CD4-positive, alpha-beta memory T cell (primary cell): ENCODE measurements around the gene NDOR1. TPM values are rescaled to one million over a fixed set of nuclear protein-coding genes. Genes with fewer than 3 reads are reported as not detected.
A peak's percentile ranks its signal among the peaks of the same experiment; 100 is the strongest.

Source experiments
- CTCF ChIA-PET: fragments of 350-600 bp; sonication (Branson Sonifier 250); formaldehyde crosslinking; loops from one replicate; lab custom pipeline; 2021; ENCODE audit warnings: inconsistent platforms; ENCODE audit not compliant: partially characterized antibody; lab: Charles Lee
- POLR2A ChIA-PET: fragments of 350-600 bp; sonication (Branson Sonifier 250); formaldehyde crosslinking; loops from one replicate; lab custom pipeline; 2021; ENCODE audit not compliant: partially characterized antibody; lab: Charles Lee
- DNase-seq, 5 donors: peaks; one replicate each; pipeline versions ENCODE4 v3.0.0 to v3.0.0-alpha.2; 2020 to 2022; ENCODE audit warnings: mixed read lengths in 1 of 5
- H3K27ac ChIP-seq: one replicate; pipeline ENCODE4 v1.7.0; 2013; ENCODE audit warnings: low read depth, low read length
- H3K27me3 ChIP-seq: 2 replicates; pipeline ENCODE4 v1.7.0; 2013; ENCODE audit warnings: mild to moderate bottlenecking, low read length, moderate library complexity; ENCODE audit not compliant: insufficient read depth
- H3K36me3 ChIP-seq: 2 replicates; pipeline ENCODE4 v1.7.0; 2013; ENCODE audit warnings: mild to moderate bottlenecking, low read length, moderate library complexity; ENCODE audit not compliant: insufficient read depth
- H3K4me1 ChIP-seq: 2 replicates; pipeline ENCODE4 v1.7.0; 2013; ENCODE audit warnings: mild to moderate bottlenecking, low read length, moderate library complexity; ENCODE audit not compliant: insufficient read depth
- H3K4me3 ChIP-seq, 2 donors: one replicate each; pipeline ENCODE4 v1.7.0; 2013; ENCODE audit warnings: low read length in 2 of 2, mild to moderate bottlenecking in 1 of 2
- H3K9me3 ChIP-seq, 2 donors: one replicate each; pipeline ENCODE4 v1.7.0; 2013; ENCODE audit warnings: low read length in 2 of 2, control low read depth in 1 of 2; ENCODE audit not compliant: control insufficient read depth in 1 of 2
- H3K27ac Mint-ChIP-seq, 7 donors: one replicate each; pipeline ENCODE4 v1.8.0; 2020 to 2021; ENCODE audit warnings: mixed read lengths in 7 of 7, mild to moderate bottlenecking in 6 of 7, inconsistent platforms in 3 of 7, moderate library complexity in 3 of 7
- H3K27me3 Mint-ChIP-seq, 2 donors: one replicate each; pipeline ENCODE4 v1.8.0; 2020 to 2021; ENCODE audit warnings: mixed read lengths in 2 of 2
- H3K36me3 Mint-ChIP-seq, 2 donors: one replicate each; pipeline ENCODE4 v1.8.0; 2020 to 2021; ENCODE audit warnings: mixed read lengths in 2 of 2, inconsistent platforms in 1 of 2, mild to moderate bottlenecking in 1 of 2
- H3K4me1 Mint-ChIP-seq, 4 donors: one replicate each; pipeline ENCODE4 v1.8.0; 2020 to 2021; ENCODE audit warnings: mixed read lengths in 4 of 4, mild to moderate bottlenecking in 1 of 4
- H3K4me3 Mint-ChIP-seq, 8 donors: one replicate each; pipeline ENCODE4 v1.8.0; 2020 to 2021; ENCODE audit warnings: mixed read lengths in 8 of 8, mild to moderate bottlenecking in 7 of 8, moderate library complexity in 6 of 8, inconsistent platforms in 3 of 8
- H3K9me3 Mint-ChIP-seq, 8 donors: one replicate each; pipeline ENCODE4 v1.8.0; 2020 to 2021; ENCODE audit warnings: mixed read lengths in 8 of 8, mild to moderate bottlenecking in 5 of 8, inconsistent platforms in 3 of 8, moderate library complexity in 1 of 8
- intact Hi-C: fragments of 100-400 bp; cut with micrococcal nuclease; formaldehyde crosslinking; loops from one replicate; pipeline ENCODE4 v1.15.1; 2023
- polyA plus RNA-seq, 2 donors: library from polyadenylated mRNA; unstranded; fragments of 300-500 nt; fragmentation: Illumina TruSeq; gene quantifications; one replicate each; pipeline ENCODE4 v1.2.3, GENCODE V29; 2021
- total RNA-seq, 2 experiments: library from RNA; stranded (reverse); gene quantifications; one replicate each; pipeline ENCODE4 v1.2.3, GENCODE V29; 2021

The NDOR1 gene
- total RNA-seq: 10 to 100 TPM; 36.7 to 37.1 TPM
- 1 to 10 TPM; 4.6 to 9.5 TPM for polyA plus RNA-seq

- Mint-ChIP-seq H3K4me1 (peaks cover 26 to 59% (median 48%) of the 10 kb centered on the region in 4 donors), H3K4me3 (peak within 1 kb of the TSS; percentile 88 to 96 (median 94)), H3K27ac (peak within 1 kb of the TSS; percentile 92 to 99 (median 96)), H3K36me3 (peaks cover 9 to 18% of the 10 kb centered on the region in 2 donors), H3K27me3 (no peaks in the 10 kb centered on the region), H3K9me3 (no peaks in the 10 kb centered on the region)
- Histone ChIP-seq H3K36me3 (no peaks in the 10 kb centered on the region), H3K27me3 (no peaks in the 10 kb centered on the region), H3K4me3 (peak within 1 kb of the TSS; percentile 90 to 94), H3K4me1 (peaks cover 49% of the 10 kb centered on the region), H3K27ac (peak within 1 kb of the TSS; percentile 94), H3K9me3 (no peaks in the 10 kb centered on the region)
- peak; percentile 89 to 93 (median 91) for DNase-seq
- ChIA-PET CTCF (interaction anchor here (0.6 to 1.5 kb wide), 3 partner anchors 17 to 31 kb away, joined by 3 to 5 read pairs (median 4); partner anchors contain the start of genes ANAPC2 and SSNA1), POLR2A (interaction anchor here (0.6 to 11.9 kb wide), 9 partner anchors 8 to 138 kb away, joined by 3 to 169 read pairs (median 5); partner anchors contain the start of genes ANAPC2, MAN1B1, NELFB and RNF208)
- intact Hi-C loops: loop anchor here (1.0 kb wide), 2 partner anchors 17 to 18 kb away; partner anchors contain the start of genes ANAPC2 and SSNA1
These were observed at the start of gene NDOR1, which contains the start of gene TMEM203 for GRCh38 chr9:137205126-137206069. TSS of gene NDOR1 (plus strand) at chr9:137205700. CDS start at chr9:137205778, 78 bp downstream. TSS of gene TMEM203 (minus strand) at chr9:137205648. CDS start at chr9:137205414, 234 bp downstream.

- ChIA-PET CTCF (interaction anchor here (1.4 kb wide), 1 partner anchor 33 kb away, joined by 3 read pairs; no protein-coding TSS in a partner anchor), POLR2A (interaction anchor here (0.6 to 1.7 kb wide), 4 partner anchors 14 to 84 kb away, joined by 3 to 4 read pairs (median 3); partner anchors contain the start of gene TUBB4B)
- Mint-ChIP-seq H3K27ac (peak overlapping the region in 1 of 7 donors; percentile 59), H3K9me3 (no peaks in the 10 kb centered on the region), H3K27me3 (peaks cover 6 to 32% of the 10 kb centered on the region in 2 donors), H3K4me1 (peaks cover 6 to 22% (median 16%) of the 10 kb centered on the region in 4 donors), H3K4me3 (peak overlapping the region in 7 of 8 donors; percentile 38 to 72 (median 54)), H3K36me3 (no peaks in the 10 kb centered on the region)
- Histone ChIP-seq H3K36me3 (no peaks in the 10 kb centered on the region), H3K4me1 (peaks cover 19% of the 10 kb centered on the region), H3K27ac (no peak overlapping the region), H3K9me3 (no peaks in the 10 kb centered on the region), H3K27me3 (peaks cover 9% of the 10 kb centered on the region), H3K4me3 (peak overlapping the region in 1 of 2 donors; percentile 44)
- DNase-seq: peak; percentile 31 to 59 (median 44)
- intact Hi-C loops: no loop called here
These were observed 48.7 kb upstream of the NDOR1 start for GRCh38 chr9:137156567-137157375.

GRCh38 chr9:137157618-137158415 is 47.7 kb upstream of the NDOR1 start:
- Mint-ChIP-seq H3K9me3 (no peaks in the 10 kb centered on the region), H3K36me3 (no peaks in the 10 kb centered on the region), H3K4me3 (peak overlapping the region in 2 of 8 donors; percentile 23 to 25), H3K4me1 (peaks cover 6 to 22% (median 16%) of the 10 kb centered on the region in 4 donors), H3K27me3 (peaks cover 6 to 33% of the 10 kb centered on the region in 2 donors), H3K27ac (peak overlapping the region in 3 of 7 donors; percentile 7 to 59 (median 10))
- CTCF ChIA-PET: interaction anchor here (1.4 kb wide), 1 partner anchor 31 kb away, joined by 3 read pairs; no protein-coding TSS in a partner anchor
- Histone ChIP-seq H3K4me1 (peaks cover 19% of the 10 kb centered on the region), H3K4me3 (no peak overlapping the region), H3K27me3 (peaks cover 9% of the 10 kb centered on the region), H3K36me3 (no peaks in the 10 kb centered on the region), H3K27ac (no peak overlapping the region), H3K9me3 (no peaks in the 10 kb centered on the region)
- intact Hi-C loops: no loop called here
- DNase-seq: no peak
- POLR2A ChIA-PET: interaction anchor here (1.3 to 1.7 kb wide), 2 partner anchors 28 to 83 kb away, joined by 3 to 4 read pairs; partner anchors contain the start of gene TUBB4B

GRCh38 chr9:137158625-137159024 is 46.9 kb upstream of the NDOR1 start:
- Mint-ChIP-seq H3K4me3 (no peak overlapping the region), H3K27me3 (peaks cover 7 to 35% of the 10 kb centered on the region in 2 donors), H3K36me3 (no peaks in the 10 kb centered on the region), H3K4me1 (peaks cover 6 to 22% (median 16%) of the 10 kb centered on the region in 4 donors), H3K27ac (no peak overlapping the region), H3K9me3 (no peaks in the 10 kb centered on the region)
- Histone ChIP-seq H3K4me3 (no peak overlapping the region), H3K9me3 (no peaks in the 10 kb centered on the region), H3K27ac (no peak overlapping the region), H3K4me1 (peaks cover 19% of the 10 kb centered on the region), H3K27me3 (peaks cover 9% of the 10 kb centered on the region), H3K36me3 (no peaks in the 10 kb centered on the region)
- POLR2A ChIA-PET: no interaction called here
- CTCF ChIA-PET: no interaction called here
- intact Hi-C loops: no loop called here
- DNase-seq: no peak

GRCh38 chr9:137159105-137160053 is 46.1 kb upstream of the NDOR1 start:
- POLR2A ChIA-PET: no interaction called here

More at GRCh38 chr9:137159105-137160053, 46.1 kb upstream of the NDOR1 start:
- no peaks in the 10 kb centered on the region for H3K9me3 Mint-ChIP-seq
- Histone ChIP-seq H3K27me3 (peaks cover 9% of the 10 kb centered on the region), H3K27ac (no peak overlapping the region), H3K4me1 (peaks cover 19% of the 10 kb centered on the region), H3K4me3 (no peak overlapping the region), H3K9me3 (no peaks in the 10 kb centered on the region), H3K36me3 (no peaks in the 10 kb centered on the region)
- no peak for DNase-seq
- H3K27me3 Mint-ChIP-seq: peaks cover 9 to 37% of the 10 kb centered on the region in 2 donors
- H3K27ac Mint-ChIP-seq: no peak overlapping the region
- no peaks in the 10 kb centered on the region for H3K36me3 Mint-ChIP-seq
- intact Hi-C loops: no loop called here
- CTCF ChIA-PET: no interaction called here
- no peak overlapping the region for H3K4me3 Mint-ChIP-seq
- H3K4me1 Mint-ChIP-seq: peaks cover 6 to 22% (median 16%) of the 10 kb centered on the region in 4 donors
